Measurements from ENCODE around the gene SVEP1. TPM values are rescaled to one million over a fixed set of nuclear protein-coding genes. Genes with fewer than 3 reads are reported as not detected.

The SVEP1 gene
- total RNA-seq, 2 experiments from 2014 or later, result not detected

GRCh38 chr9:110622368-110622767, 42.8 kb upstream of the SVEP1 start:
- Mint-ChIP-seq H3K9me3 (no peaks in the 10 kb centered on the region), H3K4me3 (no peak overlapping the region), H3K36me3 (ENCODE audit: low read depth) (no peaks in the 10 kb centered on the region), H3K4me1 (ENCODE audit: low read depth) (no peaks in the 10 kb centered on the region), H3K27ac (no peak overlapping the region), H3K27me3 (peaks cover 10% of the 10 kb centered on the region)
- ChIA-PET POLR2A (no interaction called here), CTCF (no interaction called here)
- ATAC-seq (ENCODE audit: poor library complexity) (no peak), DNase-seq (no peak)
- intact Hi-C loops (cut with DNase I, micrococcal nuclease), result loop anchor here in 1 of 2 experiments (5.0 kb wide), 1 partner anchor 1045 kb away; no protein-coding TSS in a partner anchor
- Histone ChIP-seq H3K27ac (ENCODE audit: low read depth in 1 of 2, low read length in 2 of 2) (no peak overlapping the region), H3K36me3 (ENCODE audit: insufficient read depth, low read length) (no peaks in the 10 kb centered on the region), H3K4me3 (ENCODE audit: low read length) (no peak overlapping the region), H3K4me1 (ENCODE audit: insufficient read depth, low read length) (no peaks in the 10 kb centered on the region), H3K9me3 (ENCODE audit: control insufficient read depth in 1 of 2, insufficient read depth in 1 of 2, low read length in 2 of 2) (no peaks in the 10 kb centered on the region), H3K27me3 (ENCODE audit: control insufficient read depth in 1 of 2, insufficient read depth in 2 of 2, low read length in 2 of 2) (no peaks in the 10 kb centered on the region)
- TF ChIP-seq, protein P1, sequence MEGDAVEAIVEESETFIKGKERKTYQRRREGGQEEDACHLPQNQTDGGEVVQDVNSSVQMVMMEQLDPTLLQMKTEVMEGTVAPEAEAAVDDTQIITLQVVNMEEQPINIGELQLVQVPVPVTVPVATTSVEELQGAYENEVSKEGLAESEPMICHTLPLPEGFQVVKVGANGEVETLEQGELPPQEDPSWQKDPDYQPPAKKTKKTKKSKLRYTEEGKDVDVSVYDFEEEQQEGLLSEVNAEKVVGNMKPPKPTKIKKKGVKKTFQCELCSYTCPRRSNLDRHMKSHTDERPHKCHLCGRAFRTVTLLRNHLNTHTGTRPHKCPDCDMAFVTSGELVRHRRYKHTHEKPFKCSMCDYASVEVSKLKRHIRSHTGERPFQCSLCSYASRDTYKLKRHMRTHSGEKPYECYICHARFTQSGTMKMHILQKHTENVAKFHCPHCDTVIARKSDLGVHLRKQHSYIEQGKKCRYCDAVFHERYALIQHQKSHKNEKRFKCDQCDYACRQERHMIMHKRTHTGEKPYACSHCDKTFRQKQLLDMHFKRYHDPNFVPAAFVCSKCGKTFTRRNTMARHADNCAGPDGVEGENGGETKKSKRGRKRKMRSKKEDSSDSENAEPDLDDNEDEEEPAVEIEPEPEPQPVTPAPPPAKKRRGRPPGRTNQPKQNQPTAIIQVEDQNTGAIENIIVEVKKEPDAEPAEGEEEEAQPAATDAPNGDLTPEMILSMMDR (IDR thresholded peaks at IDR 0.05), result no peak

GRCh38 chr9:110620726-110621125, 41.2 kb upstream of the SVEP1 start:
- Mint-ChIP-seq H3K9me3 (no peaks in the 10 kb centered on the region), H3K4me1 (ENCODE audit: low read depth) (no peaks in the 10 kb centered on the region), H3K27me3 (peaks cover 10% of the 10 kb centered on the region), H3K27ac (no peak overlapping the region), H3K36me3 (ENCODE audit: low read depth) (no peaks in the 10 kb centered on the region), H3K4me3 (no peak overlapping the region)
- POLR2A ChIA-PET, result no interaction called here
- H3K4me3 ChIP-seq (ENCODE audit: low read length), result no peak overlapping the region
- ATAC-seq (ENCODE audit: poor library complexity) (no peak), DNase-seq (no peak)
- no peak overlapping the region for H3K27ac ChIP-seq (ENCODE audit: low read depth in 1 of 2, low read length in 2 of 2)
- no peaks in the 10 kb centered on the region for H3K27me3 ChIP-seq (ENCODE audit: control insufficient read depth in 1 of 2, insufficient read depth in 2 of 2, low read length in 2 of 2)
- no peaks in the 10 kb centered on the region for H3K9me3 ChIP-seq (ENCODE audit: control insufficient read depth in 1 of 2, insufficient read depth in 1 of 2, low read length in 2 of 2)
- CTCF ChIA-PET, result no interaction called here
- no peaks in the 10 kb centered on the region for H3K4me1 ChIP-seq (ENCODE audit: insufficient read depth, low read length)
- TF ChIP-seq, protein P1 (IDR thresholded peaks at IDR 0.05), result no peak
- no peaks in the 10 kb centered on the region for H3K36me3 ChIP-seq (ENCODE audit: insufficient read depth, low read length)
- intact Hi-C loops (cut with DNase I, micrococcal nuclease), result loop anchor here in 1 of 2 experiments (5.0 kb wide), 1 partner anchor 1043 kb away; no protein-coding TSS in a partner anchor

DNA sequence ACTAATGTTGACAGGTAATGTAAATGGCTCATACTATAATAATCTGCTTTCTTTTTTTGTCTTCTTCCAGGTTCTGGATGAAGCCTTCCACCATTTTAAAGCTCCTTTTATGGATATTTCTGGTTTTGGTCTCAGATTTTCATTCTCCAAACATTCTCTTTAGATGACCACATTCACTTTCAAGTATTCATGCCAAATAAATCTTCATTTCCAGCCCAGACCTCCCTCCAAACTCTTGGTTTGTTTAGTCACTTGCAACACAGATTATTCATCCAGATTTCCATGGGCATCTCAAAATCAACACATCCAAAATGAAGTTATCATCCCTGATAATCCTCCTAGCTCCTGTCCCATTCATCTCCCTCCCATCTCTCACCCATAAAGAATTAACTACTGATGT, 40.3 kb upstream of the SVEP1 start:
- Mint-ChIP-seq H3K4me1 (ENCODE audit: low read depth) (no peaks in the 10 kb centered on the region), H3K27ac (no peak overlapping the region), H3K4me3 (no peak overlapping the region), H3K27me3 (peaks cover 10% of the 10 kb centered on the region), H3K36me3 (ENCODE audit: low read depth) (no peaks in the 10 kb centered on the region), H3K9me3 (no peaks in the 10 kb centered on the region)
- DNase-seq (no peak), ATAC-seq (ENCODE audit: poor library complexity) (no peak)
- H3K4me3 ChIP-seq (ENCODE audit: low read length), result no peak overlapping the region
- TF ChIP-seq, protein P1 (IDR thresholded peaks at IDR 0.05), result no peak
- H3K9me3 ChIP-seq (ENCODE audit: control insufficient read depth in 1 of 2, insufficient read depth in 1 of 2, low read length in 2 of 2), result no peaks in the 10 kb centered on the region
- intact Hi-C loops (cut with DNase I, micrococcal nuclease), result loop anchor here in 1 of 2 experiments (5.0 kb wide), 1 partner anchor 1043 kb away; no protein-coding TSS in a partner anchor
- CTCF ChIA-PET, result no interaction called here
- no peaks in the 10 kb centered on the region for H3K36me3 ChIP-seq (ENCODE audit: insufficient read depth, low read length)
- no peaks in the 10 kb centered on the region for H3K4me1 ChIP-seq (ENCODE audit: insufficient read depth, low read length)
- H3K27ac ChIP-seq (ENCODE audit: low read depth in 1 of 2, low read length in 2 of 2), result no peak overlapping the region
- no peaks in the 10 kb centered on the region for H3K27me3 ChIP-seq (ENCODE audit: control insufficient read depth in 1 of 2, insufficient read depth in 2 of 2, low read length in 2 of 2)
- POLR2A ChIA-PET, result no interaction called here

Data from CD4-positive, alpha-beta T cell (primary cell).